HepG2 (cell line): Measurements from ENCODE around the gene GNG10. TPM values are rescaled to one million over a fixed set of nuclear protein-coding genes. Genes with fewer than 3 reads are reported as not detected.
A peak's percentile ranks its signal among the peaks of the same experiment; 100 is the strongest.

ENCODE experiments used
- ATF2 ChIP-seq: sonication (generic); formaldehyde crosslinking; IDR thresholded peaks from 2 replicates; pipeline ENCODE4 v1.4.0; 2020; ENCODE audit warnings: missing genetic modification reagents
- FIP1L1 ChIP-seq: fragments of 200-400 bp; formaldehyde crosslinking; IDR thresholded peaks from 2 replicates; pipeline ENCODE4 v1.6.1; 2018; ENCODE audit warnings: low read depth, mild to moderate bottlenecking, low read length, moderate library complexity, borderline replicate concordance; ENCODE audit not compliant: insufficient read depth
- HHEX ChIP-seq: IDR thresholded peaks from 2 replicates; pipeline ENCODE4 v1.6.1; 2016; ENCODE audit warnings: control low read depth
- KDM1A ChIP-seq: IDR thresholded peaks from 2 replicates; pipeline ENCODE4 v1.6.1; 2016; ENCODE audit warnings: missing compliant biosample characterization
- KDM5A ChIP-seq: fragments of 200-600 bp; sonication (generic); IDR thresholded peaks from 2 replicates; pipeline ENCODE4 v1.7.0; 2018; ENCODE audit warnings: antibody characterized with exemption, mild to moderate bottlenecking, low read length, borderline replicate concordance
- MIXL1 ChIP-seq: IDR thresholded peaks from 2 replicates; pipeline ENCODE4 v1.6.1; 2016
- PRPF4 ChIP-seq: fragments of 200-400 bp; formaldehyde crosslinking; IDR thresholded peaks from 2 replicates; pipeline ENCODE4 v1.6.1; 2016; ENCODE audit warnings: low read length, low read depth; ENCODE audit not compliant: poor library complexity, severe bottlenecking
- RBAK ChIP-seq: sonication (generic); formaldehyde crosslinking; IDR thresholded peaks from 2 replicates; pipeline ENCODE4 v1.5.1; 2020; ENCODE audit warnings: mild to moderate bottlenecking, missing genetic modification reagents
- RXRB ChIP-seq: IDR thresholded peaks from 2 replicates; pipeline ENCODE4 v1.6.1; 2016; ENCODE audit warnings: borderline replicate concordance, missing genetic modification reagents, missing compliant biosample characterization
- SIX4 ChIP-seq: sonication (generic); formaldehyde crosslinking; IDR thresholded peaks from 2 replicates; pipeline ENCODE4 v1.4.0; 2020; ENCODE audit warnings: missing genetic modification reagents
- SOX5 ChIP-seq: IDR thresholded peaks from 2 replicates; pipeline ENCODE4 v1.6.1; 2016; ENCODE audit warnings: borderline replicate concordance
- THYN1 ChIP-seq: sonication (generic); formaldehyde crosslinking; IDR thresholded peaks from 2 replicates; pipeline ENCODE4 v1.8.1; 2023; ENCODE audit warnings: low read depth, mild to moderate bottlenecking, moderate library complexity, missing genetic modification reagents, borderline replicate concordance
- TRIM22 ChIP-seq: fragments of 450-650 bp; IDR thresholded peaks from 2 replicates; pipeline ENCODE4 v1.6.1; 2017
- ZBTB40 ChIP-seq, 2 experiments: fragments of 450-650 bp in 1 of 2; sonication (generic) in 1 of 2; formaldehyde crosslinking in 1 of 2; IDR thresholded peaks; 2 replicates each; pipeline versions ENCODE4 v1.6.1 to v1.8.0; 2016 to 2022; ENCODE audit warnings: antibody characterized with exemption in 1 of 2, mild to moderate bottlenecking in 1 of 2, missing genetic modification reagents in 1 of 2
- ZBTB42 ChIP-seq: sonication (generic); formaldehyde crosslinking; IDR thresholded peaks from 2 replicates; pipeline ENCODE4 v1.5.0; 2020; ENCODE audit warnings: mild to moderate bottlenecking, missing genetic modification reagents
- ZMAT3 ChIP-seq: sonication (generic); formaldehyde crosslinking; conservative IDR thresholded peaks from 2 replicates; pipeline ENCODE4 v1.7.0; 2021; ENCODE audit warnings: missing genetic modification reagents
- ZNF160 ChIP-seq: sonication (generic); formaldehyde crosslinking; IDR thresholded peaks from 2 replicates; pipeline ENCODE4 v1.8.0; 2022; ENCODE audit warnings: mild to moderate bottlenecking, inconsistent platforms, missing genetic modification reagents
- ZNF224 ChIP-seq: sonication (generic); formaldehyde crosslinking; IDR thresholded peaks from 2 replicates; pipeline ENCODE4 v1.5.0; 2020; ENCODE audit warnings: mild to moderate bottlenecking, missing genetic modification reagents
- ZNF740 ChIP-seq: sonication (generic); formaldehyde crosslinking; IDR thresholded peaks from 2 replicates; pipeline ENCODE4 v1.4.0; 2020; ENCODE audit warnings: missing genetic modification reagents
- ZNF780A ChIP-seq: sonication (generic); formaldehyde crosslinking; IDR thresholded peaks from 2 replicates; pipeline ENCODE4 v1.8.0; 2022; ENCODE audit warnings: mild to moderate bottlenecking, missing genetic modification reagents, moderate library complexity
- polyA plus RNA-seq, 8 experiments: library from polyadenylated mRNA; depleted of rRNA in 3 of 8; stranded (reverse) in 7 of 8; unstranded in 1 of 8; fragments of >200 nt; fragmentation: Illumina TruSeq in 4 of 8; extraction: Trizol in 4 of 8; gene quantifications; 2 replicates each; pipeline versions ENCODE4 v1.2.1 to v1.2.3, GENCODE V29; 2011 to 2016; ENCODE audit warnings: low read depth in 4 of 8, missing spikeins in 1 of 8, mixed read lengths in 1 of 8; ENCODE audit not compliant: insufficient read depth in 1 of 8
- total RNA-seq, 5 experiments: library from RNA; depleted of rRNA; stranded (reverse); fragments of >200 nt; fragmentation: Illumina TruSeq; extraction: Trizol; gene quantifications; 2 replicates each; pipeline ENCODE4 v1.2.3, GENCODE V29; 2016; ENCODE audit warnings: low read depth in 1 of 5

Gene GNG10
- total and polyA plus RNA-seq, 2 of the 13 experiments (the other 11 are each of a cell fraction or from before 2014, with no cell fraction given): 29.8 to 32.4 TPM

- TF ChIP-seq RXRB (CRISPR knock-in tag) (peak; percentile 62; the same call in 1 of the 2 replicates), SIX4 (CRISPR knock-in tag) (no peak), KDM1A (no peak; the same call in 1 of the 2 replicates), FIP1L1 (no peak), ZNF780A (CRISPR knock-in tag) (peak; percentile 82; the same call in 1 of the 2 replicates), ZBTB40 (IDR thresholded peaks at IDR 0.05) (no peak), ZBTB40 (CRISPR knock-in tag; IDR thresholded peaks at IDR 0.05) (0 out of 2 replicates have a peak, but pooled peaks have one; percentile 49), ZNF740 (no peak), PRPF4 (no peak), MIXL1 (0 out of 2 replicates have a peak, but pooled peaks have one; percentile 47), RBAK (0 out of 2 replicates have a peak, but pooled peaks have one; percentile 15), THYN1 (CRISPR knock-in tag) (no peak), ZNF224 (no peak), ATF2 (CRISPR knock-in tag) (peak; percentile 89), ZMAT3 (peak; percentile 86; the same call in 1 of the 2 replicates), KDM5A (peak; percentile 83), SOX5 (0 out of 2 replicates have a peak, but pooled peaks have one; percentile 67), TRIM22 (no peak), ZNF160 (CRISPR knock-in tag) (peak; percentile 73; the same call in 1 of the 2 replicates), ZBTB42 (CRISPR knock-in tag) (peak; percentile 62; the same call in 1 of the 2 replicates), HHEX (peak; percentile 57; the same call in 1 of the 2 replicates)
Observed at GRCh38 chr9:111630964-111631213, 30.5 kb upstream of the GNG10 start (continued).
